H9 (cell line): ENCODE data around the gene TMEM39A. TPM values are rescaled to one million over a fixed set of nuclear protein-coding genes. Genes with fewer than 3 reads are reported as not detected.

Experiments
- DNase-seq: peaks from one replicate; pipeline ENCODE4 v3.0.0-alpha.2; 2017
- H2AFZ ChIP-seq: one replicate; pipeline ENCODE4 v1.6.1; 2013; ENCODE audit warnings: mild to moderate bottlenecking, low read length, control low read depth, moderate library complexity
- H2AK5ac ChIP-seq: 2 replicates; pipeline ENCODE4 v1.6.1; 2013; ENCODE audit warnings: low read length, control low read depth, mixed read lengths; ENCODE audit not compliant: insufficient read length
- H2BK120ac ChIP-seq: one replicate; pipeline ENCODE4 v1.6.1; 2013; ENCODE audit warnings: low read depth, mild to moderate bottlenecking, low read length, control low read depth, inconsistent platforms; ENCODE audit not compliant: poor library complexity, severe bottlenecking
- H2BK12ac ChIP-seq: 2 replicates; pipeline ENCODE4 v1.6.1; 2013; ENCODE audit warnings: low read length, control low read depth, mixed read lengths, low read depth; ENCODE audit not compliant: insufficient read length
- H2BK15ac ChIP-seq: 2 replicates; pipeline ENCODE4 v1.6.1; 2013; ENCODE audit warnings: low read depth, low read length, control low read depth
- H2BK20ac ChIP-seq: one replicate; pipeline ENCODE4 v1.6.1; 2013; ENCODE audit warnings: low read depth, mild to moderate bottlenecking, low read length, control low read depth, inconsistent platforms; ENCODE audit not compliant: poor library complexity, severe bottlenecking
- H2BK5ac ChIP-seq: 2 replicates; pipeline ENCODE4 v1.6.1; 2013; ENCODE audit warnings: low read length, control low read depth, mixed read lengths; ENCODE audit not compliant: insufficient read length
- H3K14ac ChIP-seq: 2 replicates; pipeline ENCODE4 v1.6.1; 2013; ENCODE audit warnings: low read length, control low read depth; ENCODE audit not compliant: insufficient read depth
- H3K18ac ChIP-seq: 2 replicates; pipeline ENCODE4 v1.6.1; 2013; ENCODE audit warnings: low read depth, mild to moderate bottlenecking, mixed read lengths, low read length, control low read depth; ENCODE audit not compliant: insufficient read length
- H3K23ac ChIP-seq: 2 replicates; pipeline ENCODE4 v1.6.1; 2013; ENCODE audit warnings: low read length, control low read depth, mixed read lengths, low read depth; ENCODE audit not compliant: insufficient read length
- H3K23me2 ChIP-seq: 2 replicates; pipeline ENCODE4 v1.6.1; 2013; ENCODE audit warnings: low read depth, mild to moderate bottlenecking, mixed read lengths, low read length, control low read depth; ENCODE audit not compliant: insufficient read length, poor library complexity, severe bottlenecking
- H3K27ac ChIP-seq: 2 replicates; pipeline ENCODE4 v1.5.1; 2013; ENCODE audit warnings: low read length, control low read depth, mixed read lengths, low read depth; ENCODE audit not compliant: insufficient read length
- H3K27me3 ChIP-seq: 2 replicates; pipeline ENCODE4 v1.6.1; 2013; ENCODE audit warnings: low read length, control low read depth, inconsistent platforms; ENCODE audit not compliant: insufficient read depth
- H3K4ac ChIP-seq: 2 replicates; pipeline ENCODE4 v1.6.1; 2013; ENCODE audit warnings: low read depth, mild to moderate bottlenecking, control low read depth, inconsistent platforms, low read length, moderate library complexity
- H3K4me1 ChIP-seq: 2 replicates; pipeline ENCODE4 v1.6.1; 2013; ENCODE audit warnings: low read length, control low read depth, inconsistent platforms; ENCODE audit not compliant: insufficient read depth
- H3K4me2 ChIP-seq: 2 replicates; pipeline ENCODE4 v1.6.1; 2013; ENCODE audit warnings: low read length, control low read depth, mixed read lengths; ENCODE audit not compliant: insufficient read length, insufficient read depth
- H3K56ac ChIP-seq: 2 replicates; pipeline ENCODE4 v1.6.1; 2013; ENCODE audit warnings: low read depth, mild to moderate bottlenecking, mixed read lengths, low read length, control low read depth; ENCODE audit not compliant: insufficient read length
- H3K79me1 ChIP-seq: 2 replicates; pipeline ENCODE4 v1.6.1; 2013; ENCODE audit warnings: low read depth, mild to moderate bottlenecking, moderate library complexity, low read length, control low read depth, inconsistent platforms; ENCODE audit not compliant: insufficient read depth, poor library complexity, severe bottlenecking
- H3K79me2 ChIP-seq: 2 replicates; pipeline ENCODE4 v1.6.1; 2013; ENCODE audit warnings: low read length, control low read depth, inconsistent platforms; ENCODE audit not compliant: insufficient read depth
- H3K9ac ChIP-seq: 2 replicates; pipeline ENCODE4 v1.6.1; 2013; ENCODE audit warnings: low read length, control low read depth, mixed read lengths; ENCODE audit not compliant: insufficient read length; ENCODE audit errors: extremely low read depth
- H3K9me3 ChIP-seq: one replicate; pipeline ENCODE4 v1.6.1; 2013; ENCODE audit warnings: low read depth, low read length, inconsistent platforms; ENCODE audit not compliant: control insufficient read depth
- H3T11ph ChIP-seq: one replicate; pipeline ENCODE4 v1.6.1; 2013; ENCODE audit warnings: mild to moderate bottlenecking, low read length, control low read depth, inconsistent platforms
- H4K20me1 ChIP-seq: one replicate; pipeline ENCODE4 v1.6.1; 2013; ENCODE audit not compliant: control insufficient read depth, insufficient read length, insufficient read depth
- H4K5ac ChIP-seq: 2 replicates; pipeline ENCODE4 v1.6.1; 2013; ENCODE audit warnings: low read depth, mild to moderate bottlenecking, mixed read lengths, low read length, control low read depth; ENCODE audit not compliant: insufficient read length
- H4K8ac ChIP-seq: replicated peaks from 2 replicates; pipeline ENCODE4 v1.6.1; 2013; ENCODE audit warnings: low read length, control low read depth, mixed read lengths, low read depth; ENCODE audit not compliant: insufficient read length
- H4K91ac ChIP-seq: 2 replicates; pipeline ENCODE4 v1.6.1; 2013; ENCODE audit warnings: low read depth, mild to moderate bottlenecking, moderate library complexity, mixed read lengths, low read length, control low read depth; ENCODE audit not compliant: insufficient read length
- H3K27ac Mint-ChIP-seq, 3 experiments: 2 replicates in 2 of 3; 3 replicates in 1 of 3; pipeline ENCODE4 v1.8.0; 2020 to 2021; ENCODE audit warnings: mixed read lengths in 3 of 3, mild to moderate bottlenecking in 1 of 3, moderate library complexity in 1 of 3
- H3K27me3 Mint-ChIP-seq: 2 replicates; pipeline ENCODE4 v1.8.0; 2021; ENCODE audit warnings: low read depth, mild to moderate bottlenecking, moderate library complexity, mixed read lengths
- H3K36me3 Mint-ChIP-seq, 3 experiments: 2 replicates in 2 of 3; 3 replicates in 1 of 3; pipeline ENCODE4 v1.8.0; 2020 to 2021; ENCODE audit warnings: low read depth in 3 of 3, mixed read lengths in 3 of 3; ENCODE audit not compliant: insufficient read depth in 1 of 3
- H3K4me1 Mint-ChIP-seq, 2 experiments: 2 replicates each; pipeline ENCODE4 v1.8.0; 2020; ENCODE audit warnings: mixed read lengths in 2 of 2
- H3K4me3 Mint-ChIP-seq, 2 experiments: 2 replicates in 1 of 2; 3 replicates in 1 of 2; pipeline ENCODE4 v1.8.0; 2020 to 2021; ENCODE audit warnings: mild to moderate bottlenecking in 2 of 2, mixed read lengths in 2 of 2, moderate library complexity in 1 of 2
- H3K9me3 Mint-ChIP-seq, 2 experiments: 2 replicates in 1 of 2; 3 replicates in 1 of 2; pipeline ENCODE4 v1.8.0; 2020; ENCODE audit warnings: mild to moderate bottlenecking in 2 of 2, mixed read lengths in 2 of 2, moderate library complexity in 1 of 2
- WGBS: extraction: QIAGEN DNeasy Blood & Tissue Kit; methylation state at CpG from one replicate; pipeline ENCODE4 v1.1.7; 2013; ENCODE audit warnings: missing lambda C conversion rate, low lambda C conversion rate, mixed read lengths; ENCODE audit not compliant: insufficient read length; ENCODE audit errors: extremely low coverage; 5-methylcytosine and 5-hydroxymethylcytosine counted together
- total RNA-seq: library from RNA; stranded (reverse); gene quantifications from 2 replicates; pipeline ENCODE4 v1.2.1, GENCODE V29; 2021
- TF ChIP-seq, protein P1 (sequence below): fragments of 200-600 bp; sonication (generic); conservative IDR thresholded peaks from 3 replicates; pipeline ENCODE4 v1.8.0; 2021; ENCODE audit warnings: antibody characterized with exemption, mild to moderate bottlenecking

TMEM39A gene
- total RNA-seq, 1 experiment from 2014 or later, result 45.0 TPM

DNA sequence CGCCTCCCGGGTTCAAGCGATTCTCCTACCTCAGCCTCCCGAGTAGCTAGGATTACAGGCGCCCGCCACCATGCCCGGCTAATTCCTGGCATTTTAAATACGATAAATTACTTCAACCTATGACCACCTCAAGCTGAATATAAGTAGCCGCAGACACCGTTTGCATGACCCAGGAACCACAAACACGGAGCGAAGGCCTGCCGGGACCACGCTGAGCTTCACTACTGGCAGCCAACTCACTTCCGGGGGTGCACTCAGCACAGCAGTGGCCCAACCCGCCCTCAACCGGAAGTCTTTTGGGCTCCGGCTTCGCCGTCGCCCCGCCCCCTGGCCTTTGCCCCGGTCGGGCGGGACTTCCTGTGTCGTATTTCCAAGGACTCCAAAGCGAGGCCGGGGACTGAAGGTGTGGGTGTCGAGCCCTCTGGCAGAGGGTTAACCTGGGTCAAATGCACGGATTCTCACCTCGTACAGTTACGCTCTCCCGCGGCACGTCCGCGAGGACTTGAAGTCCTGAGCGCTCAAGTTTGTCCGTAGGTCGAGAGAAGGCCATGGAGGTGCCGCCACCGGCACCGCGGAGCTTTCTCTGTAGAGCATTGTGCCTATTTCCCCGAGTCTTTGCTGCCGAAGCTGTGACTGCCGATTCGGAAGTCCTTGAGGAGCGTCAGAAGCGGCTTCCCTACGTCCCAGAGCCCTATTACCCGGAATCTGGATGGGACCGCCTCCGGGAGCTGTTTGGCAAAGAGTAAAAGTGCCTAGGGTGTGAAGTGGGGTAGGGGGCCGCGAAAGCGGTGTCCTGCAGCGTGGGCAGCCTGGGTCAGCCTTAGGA lies 35.0 kb upstream of the TMEM39A start, which contains the start of gene TIMMDC1:
TIMMDC1 (plus strand) TSS at position 362 of the 826 bp plus-strand sequence; CDS start at position 549, 187 bp downstream.
- Histone ChIP-seq H3K9ac (peak within 1 kb of the TSS; percentile 96), H3K4me2 (peak within 1 kb of the TSS; percentile 70), H4K20me1 (no peaks in the 10 kb centered on the region), H3K79me2 (no peaks in the 10 kb centered on the region; the same call in 1 of the 2 replicates), H3K18ac (peak within 1 kb of the TSS; percentile 86), H2BK120ac (no peak within 1 kb of the TSS), H3K23me2 (peaks cover 3% of the 10 kb centered on the region), H2BK15ac (no peak within 1 kb of the TSS), H2AFZ (no peak within 1 kb of the TSS), H2BK5ac (no peak within 1 kb of the TSS), H3K27me3 (no peaks in the 10 kb centered on the region), H3K23ac (no peak within 1 kb of the TSS), H4K8ac (no peak within 1 kb of the TSS), H2BK20ac (no peak within 1 kb of the TSS), H3K79me1 (no peaks in the 10 kb centered on the region), H3K4ac (no peak within 1 kb of the TSS), H3K9me3 (no peaks in the 10 kb centered on the region), H2BK12ac (no peak within 1 kb of the TSS), H3K4me1 (no peaks in the 10 kb centered on the region), H4K91ac (no peak within 1 kb of the TSS), H4K5ac (no peak within 1 kb of the TSS), H2AK5ac (no peak within 1 kb of the TSS), H3K14ac (peak within 1 kb of the TSS; percentile 75; the same call in 1 of the 2 replicates), H3T11ph (no peak within 1 kb of the TSS), H3K27ac (peak within 1 kb of the TSS; percentile 60), H3K56ac (no peak within 1 kb of the TSS)
- Mint-ChIP-seq H3K27me3 (no peaks in the 10 kb centered on the region; the same call in 1 of the 2 replicates), H3K36me3 (peaks cover 4 to 16% (median 5%) of the 10 kb centered on the region in 3 experiments; a peak in 6 of 7 replicates), H3K4me3 (peak within 1 kb of the TSS; percentile 99), H3K4me1 (peaks cover 18% of the 10 kb centered on the region in 2 experiments), H3K27ac (peak within 1 kb of the TSS; percentile 99 to 100 (median 99)), H3K9me3 (no peaks in the 10 kb centered on the region)
- TF ChIP-seq, protein P1, sequence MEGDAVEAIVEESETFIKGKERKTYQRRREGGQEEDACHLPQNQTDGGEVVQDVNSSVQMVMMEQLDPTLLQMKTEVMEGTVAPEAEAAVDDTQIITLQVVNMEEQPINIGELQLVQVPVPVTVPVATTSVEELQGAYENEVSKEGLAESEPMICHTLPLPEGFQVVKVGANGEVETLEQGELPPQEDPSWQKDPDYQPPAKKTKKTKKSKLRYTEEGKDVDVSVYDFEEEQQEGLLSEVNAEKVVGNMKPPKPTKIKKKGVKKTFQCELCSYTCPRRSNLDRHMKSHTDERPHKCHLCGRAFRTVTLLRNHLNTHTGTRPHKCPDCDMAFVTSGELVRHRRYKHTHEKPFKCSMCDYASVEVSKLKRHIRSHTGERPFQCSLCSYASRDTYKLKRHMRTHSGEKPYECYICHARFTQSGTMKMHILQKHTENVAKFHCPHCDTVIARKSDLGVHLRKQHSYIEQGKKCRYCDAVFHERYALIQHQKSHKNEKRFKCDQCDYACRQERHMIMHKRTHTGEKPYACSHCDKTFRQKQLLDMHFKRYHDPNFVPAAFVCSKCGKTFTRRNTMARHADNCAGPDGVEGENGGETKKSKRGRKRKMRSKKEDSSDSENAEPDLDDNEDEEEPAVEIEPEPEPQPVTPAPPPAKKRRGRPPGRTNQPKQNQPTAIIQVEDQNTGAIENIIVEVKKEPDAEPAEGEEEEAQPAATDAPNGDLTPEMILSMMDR, result no peak
- DNase-seq, result peak; percentile 98
- no CpG with 5 or more reads among the region's 58 CpGs for WGBS
